Caco-2 (cell line): Measurements from ENCODE around the gene OR52M1. TPM values are rescaled to one million over a fixed set of nuclear protein-coding genes. Genes with fewer than 3 reads are reported as not detected.
A peak's percentile ranks its signal among the peaks of the same experiment; 100 is the strongest.

ENCODE experiments used
- BruUV-seq: library from RNA; stranded (reverse); fragments of 400-500 nt; replicated peaks from 2 replicates; lab custom pipeline; 2021; lab: Mats Ljungman, UMichigan
- CTCF ChIA-PET: fragments of 300-600 bp; sonication (Branson Sonifier 250); formaldehyde crosslinking; loops from one replicate; lab custom pipeline; 2022; ENCODE audit warnings: antibody characterized with exemption; lab: Charles Lee
- POLR2A ChIA-PET: fragments of 300-600 bp; sonication (Branson Sonifier 250); formaldehyde crosslinking; loops from one replicate; lab custom pipeline; 2022; ENCODE audit warnings: antibody characterized with exemption; lab: Charles Lee
- DNase-seq, 2 experiments: peaks; one replicate each; pipeline versions ENCODE4 v3.0.0 to v3.0.0-alpha.2; 2020 to 2022
- H3K27me3 ChIP-seq: replicated peaks from 2 replicates; pipeline ENCODE4 v1.6.0; 2011; ENCODE audit warnings: low read length; ENCODE audit not compliant: control insufficient read depth, insufficient read depth
- H3K36me3 ChIP-seq: 2 replicates; pipeline ENCODE4 v1.5.1; 2011; ENCODE audit warnings: low read length; ENCODE audit not compliant: control insufficient read depth, insufficient read depth
- H3K4me1 ChIP-seq: fragments of 250-450 bp; sonication (Bioruptor Pico); 2 replicates; pipeline ENCODE4 v1.5.1; 2020; ENCODE audit warnings: mild to moderate bottlenecking
- H3K4me3 ChIP-seq: 2 replicates; pipeline ENCODE4 v1.5.1; 2011; ENCODE audit warnings: low read depth, mild to moderate bottlenecking, control low read depth, low read length
- H3K9me3 ChIP-seq: fragments of 250-450 bp; sonication (Bioruptor Pico); 2 replicates; pipeline ENCODE4 v1.5.1; 2020; ENCODE audit warnings: mild to moderate bottlenecking, moderate library complexity
- H3K27ac Mint-ChIP-seq: one replicate; pipeline ENCODE4 v1.8.0; 2022; ENCODE audit warnings: mixed read lengths; ENCODE audit not compliant: unreplicated experiment
- H3K27me3 Mint-ChIP-seq: one replicate; pipeline ENCODE4 v1.8.0; 2022; ENCODE audit warnings: mixed read lengths; ENCODE audit not compliant: insufficient read depth, unreplicated experiment
- H3K36me3 Mint-ChIP-seq: one replicate; pipeline ENCODE4 v1.8.0; 2022; ENCODE audit warnings: mild to moderate bottlenecking, mixed read lengths; ENCODE audit not compliant: insufficient read depth, unreplicated experiment
- H3K4me1 Mint-ChIP-seq: one replicate; pipeline ENCODE4 v1.8.0; 2022; ENCODE audit warnings: low read depth, mixed read lengths; ENCODE audit not compliant: unreplicated experiment
- H3K4me3 Mint-ChIP-seq: one replicate; pipeline ENCODE4 v1.8.0; 2022; ENCODE audit warnings: mild to moderate bottlenecking, moderate library complexity, mixed read lengths; ENCODE audit not compliant: unreplicated experiment
- H3K9me3 Mint-ChIP-seq: one replicate; pipeline ENCODE4 v1.8.0; 2022; ENCODE audit warnings: mixed read lengths; ENCODE audit not compliant: unreplicated experiment
- CTCF ChIP-seq, 2 experiments: fragments of 200-600 bp in 1 of 2; IDR thresholded peaks; 1 replicate in 1 of 2; 2 replicates in 1 of 2; pipeline versions ENCODE4 v1.5.1 to v1.8.0; 2011 to 2022; ENCODE audit warnings: antibody characterized with exemption in 1 of 2, control low read depth in 1 of 2, inconsistent platforms in 1 of 2, low read depth in 1 of 2, low read length in 1 of 2, mild to moderate bottlenecking in 1 of 2, moderate library complexity in 1 of 2; ENCODE audit not compliant: insufficient read depth in 1 of 2, severe bottlenecking in 1 of 2, unreplicated experiment in 1 of 2
- intact Hi-C: fragments of 100-400 bp; cut with micrococcal nuclease; formaldehyde crosslinking; loops from one replicate; pipeline ENCODE4 v1.10.0; 2022; ENCODE audit not compliant: unreplicated experiment
- total RNA-seq: library from RNA; stranded (reverse); gene quantifications from 2 replicates; pipeline ENCODE4 v1.2.3, GENCODE V29; 2022

Gene OR52M1
- total RNA-seq, 1 experiment from 2014 or later: not detected

- no peaks in the 10 kb centered on the region for H3K36me3 Mint-ChIP-seq
- intact Hi-C loops: loop anchor here (5.0 kb wide), 1 partner anchor 60 kb away; the partner anchor contains the start of gene TRIM68
- no peaks in the 10 kb centered on the region for H3K4me1 Mint-ChIP-seq
- ChIA-PET POLR2A (no interaction called here), CTCF (no interaction called here)
- DNase-seq: no peak
- no peak overlapping the region for H3K4me3 Mint-ChIP-seq
- H3K27me3 ChIP-seq: no peaks in the 10 kb centered on the region
- H3K9me3 Mint-ChIP-seq: no peaks in the 10 kb centered on the region
- H3K4me1 ChIP-seq: peaks cover 16% of the 10 kb centered on the region
- TF ChIP-seq CTCF (IDR thresholded peaks at IDR 0.05; ENCODE audit: insufficient read depth in 1 of 2, low read depth in 1 of 2, low read length in 1 of 2, severe bottlenecking in 1 of 2, unreplicated experiment in 1 of 2): no peak
- no peak overlapping the region for H3K27ac Mint-ChIP-seq
- no TSS peak for BruUV-seq
- no peak overlapping the region for H3K4me3 ChIP-seq
- H3K36me3 ChIP-seq: no peaks in the 10 kb centered on the region
- no peaks in the 10 kb centered on the region for H3K9me3 ChIP-seq
- peaks cover under 1% of the 10 kb centered on the region for H3K27me3 Mint-ChIP-seq
Observed at GRCh38 chr11:4546878-4547277, 1.9 kb downstream of the OR52M1 start.

- intact Hi-C loops: loop anchor here (5.0 kb wide), 1 partner anchor 60 kb away; the partner anchor contains the start of gene TRIM68
- CTCF ChIA-PET: no interaction called here
- H3K4me3 Mint-ChIP-seq: no peak overlapping the region
Observed at GRCh38 chr11:4547416-4547815, 2.4 kb downstream of the OR52M1 start.

GRCh38 chr11:4551346-4551979 lies 6.5 kb downstream of the OR52M1 start:
- Histone ChIP-seq H3K4me1 (peaks cover 15% of the 10 kb centered on the region), H3K27me3 (no peaks in the 10 kb centered on the region), H3K9me3 (no peaks in the 10 kb centered on the region), H3K36me3 (no peaks in the 10 kb centered on the region), H3K4me3 (no peak overlapping the region)
- Mint-ChIP-seq H3K9me3 (no peaks in the 10 kb centered on the region), H3K27ac (no peak overlapping the region), H3K27me3 (no peaks in the 10 kb centered on the region), H3K36me3 (no peaks in the 10 kb centered on the region), H3K4me3 (no peak overlapping the region), H3K4me1 (no peaks in the 10 kb centered on the region)
- peak; percentile 25 to 36 for TF ChIP-seq CTCF (IDR thresholded peaks at IDR 0.05; ENCODE audit: insufficient read depth in 1 of 2, low read depth in 1 of 2, low read length in 1 of 2, severe bottlenecking in 1 of 2, unreplicated experiment in 1 of 2)
- no TSS peak for BruUV-seq
- ChIA-PET POLR2A (no interaction called here), CTCF (interaction anchor here (0.7 to 2.1 kb wide), 2 partner anchors 364 to 369 kb away, joined by 4 to 5 read pairs; no protein-coding TSS in a partner anchor)
- intact Hi-C loops: loop anchor here (1.0 kb wide), 1 partner anchor 364 kb away; no protein-coding TSS in a partner anchor
- no peak for DNase-seq

More at GRCh38 chr11:4547416-4547815, 2.4 kb downstream of the OR52M1 start:
- H3K4me3 ChIP-seq: no peak overlapping the region
- H3K9me3 Mint-ChIP-seq: no peaks in the 10 kb centered on the region
- no TSS peak for BruUV-seq
- no peak for DNase-seq
- no peaks in the 10 kb centered on the region for H3K36me3 Mint-ChIP-seq
- H3K4me1 Mint-ChIP-seq: no peaks in the 10 kb centered on the region
- H3K36me3 ChIP-seq: no peaks in the 10 kb centered on the region
- no peaks in the 10 kb centered on the region for H3K9me3 ChIP-seq
- H3K27ac Mint-ChIP-seq: no peak overlapping the region
- no peaks in the 10 kb centered on the region for H3K27me3 ChIP-seq
- no peaks in the 10 kb centered on the region for H3K27me3 Mint-ChIP-seq
- no peak for TF ChIP-seq CTCF (IDR thresholded peaks at IDR 0.05; ENCODE audit: insufficient read depth in 1 of 2, low read depth in 1 of 2, low read length in 1 of 2, severe bottlenecking in 1 of 2, unreplicated experiment in 1 of 2)
- H3K4me1 ChIP-seq: peaks cover 18% of the 10 kb centered on the region
- POLR2A ChIA-PET: no interaction called here
